Activated CD8-positive, alpha-beta memory T cell treated with anti-CD3 and anti-CD28 coated beads, Interleukin-2, amount 50 U/mL, for 1 hour (primary cell): ENCODE data around the gene CHSY1.

Experiments used
- DNase-seq: peaks from one replicate; pipeline ENCODE4 v3.0.0-alpha.2; 2020; ENCODE audit errors: extremely low read depth

CHSY1 gene

DNA sequence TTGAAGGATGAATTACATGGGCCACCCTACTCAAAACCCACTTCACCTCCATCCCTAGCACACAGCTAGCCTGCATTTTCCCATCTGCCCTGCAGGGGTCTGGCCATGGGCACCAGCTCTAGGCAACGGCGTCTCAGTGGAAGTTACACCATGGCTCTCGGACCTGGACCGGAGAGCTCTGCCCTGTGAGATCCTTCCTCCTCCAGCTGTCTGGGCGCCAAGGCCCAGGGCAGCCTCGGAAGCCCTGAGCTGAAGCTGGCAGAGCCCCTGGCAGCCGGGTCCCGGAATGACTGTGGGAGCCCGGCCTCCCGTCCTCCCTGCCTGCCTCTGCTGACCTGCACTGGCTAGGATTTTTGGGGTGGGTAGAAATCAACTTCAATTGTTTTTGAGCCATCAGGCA, 98.9 kb downstream of the CHSY1 start:
- no peak for DNase-seq

DNA sequence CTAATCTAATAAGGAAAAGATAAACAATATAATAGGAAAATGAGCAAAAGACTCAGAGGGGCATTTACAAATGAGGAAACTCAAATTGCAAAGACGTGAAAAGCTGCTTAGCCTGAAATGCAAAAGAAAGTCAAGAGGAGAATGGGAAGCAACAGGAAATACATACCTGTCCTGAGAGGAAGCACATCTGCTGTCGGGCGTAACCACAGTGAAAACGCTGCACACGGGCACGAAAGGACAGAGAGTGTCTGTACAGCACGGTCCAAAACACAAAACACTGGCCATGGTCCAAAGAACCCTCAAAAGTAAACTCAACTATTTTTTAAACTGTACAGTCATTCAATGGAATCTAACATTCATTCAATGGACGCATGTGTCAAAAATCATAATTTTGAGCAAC, 100.6 kb downstream of the CHSY1 start:
- DNase-seq = no peak

DNA sequence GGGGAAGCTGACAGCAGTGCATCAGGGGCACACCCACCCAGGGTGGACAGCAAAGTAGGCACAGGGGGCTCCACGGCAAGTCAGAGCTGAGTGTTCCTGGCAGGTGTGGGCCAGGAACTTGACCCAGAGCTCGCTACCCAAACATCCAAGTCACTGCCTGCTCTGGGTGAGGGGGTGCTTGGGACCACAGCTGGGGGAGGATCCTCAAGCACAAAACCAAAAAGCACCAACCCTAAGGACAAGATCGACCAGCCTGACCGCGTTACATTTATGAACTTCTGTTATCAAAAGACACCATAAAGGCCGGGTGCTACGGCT, 101.2 kb downstream of the CHSY1 start:
- no peak for DNase-seq

DNA sequence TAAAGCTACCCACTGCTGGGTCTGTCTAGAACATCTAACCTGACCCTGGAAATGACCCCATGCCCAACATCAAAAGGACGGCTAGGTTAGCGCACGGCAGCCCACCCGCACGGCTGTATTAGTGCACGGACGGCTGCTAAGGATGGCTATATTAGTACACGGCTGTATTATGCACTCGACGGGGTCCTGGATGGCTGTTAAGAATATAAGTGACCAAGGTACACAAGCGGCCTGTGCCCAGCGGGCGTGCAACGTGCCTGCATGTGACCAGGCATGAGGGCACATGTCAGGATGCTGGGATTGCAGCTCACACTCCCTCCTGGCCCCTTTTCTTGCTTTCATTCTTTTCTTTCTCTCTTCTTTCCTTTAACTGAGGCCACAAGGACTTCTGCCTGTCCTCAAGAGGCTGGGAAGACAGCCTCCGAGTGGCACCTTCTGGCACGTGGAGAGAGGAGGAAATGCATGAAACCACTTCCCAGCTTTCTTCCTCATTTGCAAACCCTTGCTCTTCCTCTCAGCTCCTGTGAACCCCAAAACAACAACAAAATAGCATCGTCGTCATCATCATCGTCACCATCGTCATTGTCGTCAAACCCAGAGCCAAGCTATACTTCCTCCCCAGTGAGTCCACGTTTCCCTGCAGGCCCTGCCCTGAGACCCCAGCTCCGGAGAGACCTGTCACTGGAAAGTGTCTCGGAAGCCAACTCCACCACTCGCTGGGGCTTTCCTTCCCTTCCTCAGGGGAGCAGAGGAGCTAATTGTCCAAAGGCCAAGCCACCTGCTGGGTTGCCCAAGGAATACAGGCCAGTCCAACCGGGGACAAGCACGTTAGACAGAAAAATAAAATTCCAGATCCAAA, 101.8 kb downstream of the CHSY1 start:
- no peak for DNase-seq

DNA sequence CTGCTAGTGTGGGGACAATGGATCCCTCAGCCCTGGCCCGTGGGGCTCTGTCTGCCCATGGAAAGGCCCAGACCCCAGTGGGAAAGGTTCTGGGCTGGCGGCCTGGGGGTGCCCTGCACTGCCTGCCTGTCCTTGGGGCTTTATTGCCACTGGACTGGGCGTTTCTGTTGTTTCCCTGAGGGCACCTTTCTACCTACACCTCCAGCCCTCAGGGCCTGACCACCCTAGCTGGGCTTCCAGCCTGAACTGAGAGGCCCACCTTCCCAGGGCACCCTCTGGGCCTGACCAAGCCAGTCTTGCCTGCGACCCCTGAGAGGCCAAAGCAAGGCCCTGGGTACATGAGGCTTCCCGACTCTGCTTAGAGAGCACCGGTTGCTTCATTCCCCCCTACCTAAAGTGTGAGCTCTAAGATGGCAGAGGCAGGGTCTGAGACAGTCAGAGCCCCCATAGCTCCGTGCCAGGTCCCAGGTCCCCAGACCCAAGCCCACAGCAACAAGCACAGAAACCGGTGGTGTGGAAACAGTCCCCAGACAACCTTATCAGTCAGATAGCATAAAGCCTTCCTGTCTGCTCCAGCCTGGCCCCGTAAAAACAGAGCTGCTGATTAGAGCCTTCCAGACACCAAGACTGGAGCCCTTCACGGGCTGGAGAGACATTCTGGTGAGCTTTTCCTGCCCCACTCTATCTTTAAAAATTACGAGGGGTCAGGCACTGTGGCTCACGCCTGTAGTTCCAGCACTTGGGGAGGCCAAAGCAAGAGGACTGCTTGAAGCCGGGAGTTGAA, 102.8 kb downstream of the CHSY1 start:
- DNase-seq = no peak

DNA sequence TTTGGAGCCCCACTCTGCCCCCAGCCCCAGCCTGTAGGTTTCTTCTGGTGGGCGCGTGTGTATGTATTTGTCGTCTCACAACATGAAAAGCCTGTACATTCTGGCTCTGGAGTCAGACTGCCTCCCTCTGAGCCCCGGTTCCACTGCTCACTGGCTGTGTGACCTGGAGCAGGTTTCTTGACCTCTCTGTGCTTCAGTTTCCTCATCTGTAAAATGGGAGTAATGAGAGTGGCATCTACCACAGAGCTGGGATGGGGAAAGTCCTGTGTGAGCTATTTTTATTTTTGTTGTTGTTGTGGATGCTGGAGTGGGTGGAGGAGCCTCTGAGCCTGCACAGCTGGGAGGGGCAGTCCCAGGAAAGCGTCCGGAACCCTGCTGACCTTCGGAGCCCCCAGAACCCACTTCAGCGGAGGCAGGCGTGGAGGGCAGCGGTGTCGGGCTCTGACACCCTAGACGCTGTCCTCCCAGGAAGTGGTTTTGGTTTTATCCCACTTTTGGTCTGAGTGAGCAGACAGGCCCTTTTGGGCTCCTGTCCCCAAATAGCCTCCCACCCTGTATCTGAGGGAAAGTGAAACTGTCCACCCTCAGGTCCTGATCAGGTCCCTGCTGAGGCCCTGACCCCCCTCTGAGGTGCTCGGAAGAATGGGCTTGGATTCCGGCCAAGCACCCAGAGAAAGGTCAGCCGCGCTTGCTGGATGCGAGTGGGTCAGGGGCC, 103.5 kb downstream of the CHSY1 start:
- DNase-seq = no peak

DNA sequence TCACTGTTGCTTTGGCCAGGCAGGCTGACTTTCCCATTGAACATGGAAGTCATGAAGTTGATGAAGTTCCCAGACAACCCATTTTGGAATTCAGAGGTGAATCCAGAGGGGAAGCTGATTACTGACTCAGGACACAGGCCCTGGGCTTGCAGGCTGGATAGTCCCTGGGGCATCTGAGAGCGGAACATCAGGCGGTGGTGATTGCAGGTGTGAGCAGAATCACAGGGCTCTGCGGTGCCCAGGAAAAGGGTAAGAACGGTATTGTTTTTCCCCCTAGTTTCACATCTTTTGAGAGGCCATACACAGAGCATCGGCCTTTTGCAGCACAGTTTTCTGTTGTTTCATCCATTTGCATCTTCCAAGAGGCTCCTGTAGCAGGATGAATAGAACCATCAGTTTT, 104.7 kb downstream of the CHSY1 start:
- no peak for DNase-seq

DNA sequence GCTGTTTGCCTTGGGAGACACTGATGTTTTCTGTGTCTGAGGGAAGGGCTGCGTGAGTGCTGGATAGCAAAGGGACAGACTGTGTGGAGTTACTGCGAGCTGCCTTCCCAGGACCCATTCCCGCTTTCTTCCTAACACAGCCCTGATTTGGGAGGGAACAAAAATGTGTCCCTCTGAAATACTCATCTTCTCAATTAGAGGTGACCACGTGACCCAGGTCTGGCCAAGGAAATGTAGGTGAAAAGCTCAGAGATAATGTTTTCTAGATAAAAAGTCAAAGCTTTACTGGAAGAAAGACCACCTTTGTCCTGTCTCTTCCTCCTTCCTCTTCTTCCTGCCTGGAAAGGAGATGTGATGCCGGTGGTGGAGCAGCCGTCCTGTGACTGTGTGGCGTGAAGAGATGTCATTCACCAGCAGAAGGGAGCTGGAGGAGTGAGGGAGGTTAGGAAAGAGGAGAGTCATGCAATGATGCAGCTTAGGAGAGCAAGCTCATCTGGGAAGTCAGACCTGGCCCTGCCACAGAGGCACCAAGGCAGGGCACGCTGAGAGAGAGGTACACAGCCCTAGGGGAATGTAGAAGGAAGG, 105.6 kb downstream of the CHSY1 start:
- DNase-seq = no peak

DNA sequence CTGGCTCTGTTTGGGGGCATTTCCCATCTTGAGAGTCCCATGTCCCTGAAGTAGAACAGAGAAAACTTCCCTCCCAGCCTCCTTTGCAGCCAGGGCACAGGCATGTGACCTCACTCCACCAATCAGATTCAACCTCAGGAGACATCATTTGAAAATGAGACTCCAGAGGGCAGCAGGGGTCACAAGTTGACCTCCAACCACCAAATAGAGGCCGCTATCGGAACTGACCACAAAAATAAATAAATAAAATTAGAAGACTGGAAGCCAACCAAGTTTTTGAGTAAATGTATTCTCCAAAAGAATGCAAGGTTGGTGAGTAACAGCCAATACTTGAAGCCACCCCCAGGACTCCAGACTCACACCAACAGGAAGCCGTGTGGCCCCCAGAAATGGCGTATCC, 106.5 kb downstream of the CHSY1 start:
- DNase-seq = no peak

DNA sequence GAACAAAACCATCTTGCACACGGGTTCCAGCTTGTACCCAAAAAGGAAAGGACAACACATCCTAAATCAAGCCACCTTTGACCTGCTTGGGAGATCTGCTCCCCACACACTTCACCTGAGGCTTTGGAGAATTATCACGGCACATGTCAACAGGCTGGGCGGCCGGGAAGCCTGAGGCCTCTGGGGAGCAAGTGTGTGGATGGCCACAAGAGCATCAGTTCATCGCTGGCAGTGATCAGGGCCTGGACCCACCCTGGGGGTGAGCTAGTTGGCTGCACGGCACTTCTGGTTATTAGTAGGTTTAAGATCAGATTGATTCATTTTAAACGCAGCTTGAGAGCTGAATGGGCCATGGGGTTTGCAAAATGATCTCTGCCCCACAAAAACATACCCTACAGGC, 108.5 kb downstream of the CHSY1 start:
- no peak for DNase-seq

DNA sequence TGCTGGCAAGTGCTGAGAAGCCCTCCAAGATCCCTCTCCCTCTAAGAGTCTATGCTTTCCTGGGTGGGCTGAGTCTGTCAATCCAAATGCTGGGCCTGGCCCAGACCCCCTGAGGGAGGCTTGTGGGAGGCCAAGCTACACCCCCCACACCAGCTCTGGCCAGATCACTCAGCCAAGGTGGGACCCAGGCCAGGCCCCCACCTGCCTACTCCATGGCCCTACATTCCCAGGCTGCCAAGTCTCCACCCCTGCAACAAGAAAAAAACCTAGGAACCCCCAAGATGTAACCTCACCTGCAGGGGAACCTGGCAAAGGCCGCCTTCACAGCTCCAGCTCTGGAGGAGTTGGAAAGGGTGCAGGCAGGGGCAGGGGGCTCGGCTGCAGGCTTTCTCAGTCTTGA, 109.1 kb downstream of the CHSY1 start:
- DNase-seq = no peak

DNA sequence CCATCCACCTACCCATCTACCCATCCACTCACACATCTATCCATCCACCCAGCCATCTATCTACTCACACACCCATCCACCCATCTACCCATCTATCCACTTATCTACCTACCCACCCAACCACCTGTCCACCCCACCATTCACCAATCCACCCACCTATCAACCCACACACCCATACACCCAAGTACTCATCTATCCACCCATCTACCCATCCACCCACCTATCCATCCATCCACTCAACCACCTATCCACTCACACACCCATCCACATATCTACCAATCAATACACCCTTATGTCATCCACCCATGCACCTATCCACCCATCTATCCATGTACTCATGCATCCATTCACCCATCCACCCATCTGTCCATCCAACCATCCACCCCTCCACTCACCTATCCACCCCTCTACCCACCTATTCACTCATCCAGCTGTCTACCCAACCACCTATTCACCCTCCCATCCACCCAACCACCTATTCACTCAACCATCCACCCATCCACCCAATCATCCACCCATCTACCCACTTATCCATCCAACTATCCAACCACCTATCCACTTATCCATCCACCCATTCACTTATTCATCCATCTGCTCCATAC, 109.8 kb downstream of the CHSY1 start:
- no peak for DNase-seq

DNA sequence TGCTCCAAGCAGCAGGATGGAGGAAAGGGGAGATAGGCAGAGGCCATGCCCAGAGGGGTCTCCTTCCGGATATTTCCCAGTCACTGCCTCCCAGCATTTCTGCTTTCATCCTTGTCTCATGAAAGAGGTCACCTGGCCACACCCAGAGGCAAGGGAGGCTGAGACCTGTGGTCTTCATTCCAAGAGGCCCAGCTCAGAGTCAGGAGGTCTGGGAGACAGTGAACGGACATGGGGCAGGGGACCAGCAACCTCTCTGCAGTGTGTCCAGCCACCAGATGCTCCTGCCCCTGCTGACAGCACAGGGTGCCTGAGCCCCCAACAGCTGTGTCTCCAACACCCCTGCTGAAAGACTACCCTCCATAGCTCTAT, 111.2 kb downstream of the CHSY1 start:
- DNase-seq = no peak

DNA sequence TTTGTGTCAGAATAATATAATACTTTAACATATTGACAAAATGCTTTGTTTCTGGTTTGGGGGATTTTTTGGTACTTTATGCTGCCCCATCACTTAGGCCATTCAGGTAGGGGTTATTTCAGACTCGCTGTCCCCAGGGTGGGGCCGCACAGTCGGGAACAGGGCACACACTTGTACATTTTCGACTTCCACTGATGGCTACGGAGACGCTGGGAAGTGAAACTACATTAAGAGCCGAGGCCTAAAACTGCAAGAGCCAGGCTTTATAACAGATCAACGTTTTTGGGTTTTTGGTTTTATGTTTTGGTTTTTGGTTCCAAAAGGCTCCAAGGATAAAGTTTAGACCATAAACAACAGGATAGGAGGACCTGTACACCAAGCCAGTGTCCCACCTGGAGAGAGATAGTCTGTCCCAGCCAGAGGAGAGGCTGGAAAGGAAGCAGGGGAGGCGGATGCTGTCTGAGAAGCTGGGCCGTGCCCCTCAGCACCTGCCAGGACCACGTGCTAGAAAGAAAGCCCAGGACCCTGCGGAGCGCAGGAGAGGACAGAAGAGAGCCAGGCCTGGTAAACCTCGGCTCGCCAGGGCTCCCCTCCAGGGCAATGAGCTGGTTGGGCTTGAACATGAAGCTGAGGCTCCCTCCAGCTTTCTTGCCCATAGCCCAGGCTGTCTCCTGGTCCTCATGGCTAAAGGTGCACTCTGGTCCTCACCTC, 111.7 kb downstream of the CHSY1 start:
- DNase-seq = no peak

DNA sequence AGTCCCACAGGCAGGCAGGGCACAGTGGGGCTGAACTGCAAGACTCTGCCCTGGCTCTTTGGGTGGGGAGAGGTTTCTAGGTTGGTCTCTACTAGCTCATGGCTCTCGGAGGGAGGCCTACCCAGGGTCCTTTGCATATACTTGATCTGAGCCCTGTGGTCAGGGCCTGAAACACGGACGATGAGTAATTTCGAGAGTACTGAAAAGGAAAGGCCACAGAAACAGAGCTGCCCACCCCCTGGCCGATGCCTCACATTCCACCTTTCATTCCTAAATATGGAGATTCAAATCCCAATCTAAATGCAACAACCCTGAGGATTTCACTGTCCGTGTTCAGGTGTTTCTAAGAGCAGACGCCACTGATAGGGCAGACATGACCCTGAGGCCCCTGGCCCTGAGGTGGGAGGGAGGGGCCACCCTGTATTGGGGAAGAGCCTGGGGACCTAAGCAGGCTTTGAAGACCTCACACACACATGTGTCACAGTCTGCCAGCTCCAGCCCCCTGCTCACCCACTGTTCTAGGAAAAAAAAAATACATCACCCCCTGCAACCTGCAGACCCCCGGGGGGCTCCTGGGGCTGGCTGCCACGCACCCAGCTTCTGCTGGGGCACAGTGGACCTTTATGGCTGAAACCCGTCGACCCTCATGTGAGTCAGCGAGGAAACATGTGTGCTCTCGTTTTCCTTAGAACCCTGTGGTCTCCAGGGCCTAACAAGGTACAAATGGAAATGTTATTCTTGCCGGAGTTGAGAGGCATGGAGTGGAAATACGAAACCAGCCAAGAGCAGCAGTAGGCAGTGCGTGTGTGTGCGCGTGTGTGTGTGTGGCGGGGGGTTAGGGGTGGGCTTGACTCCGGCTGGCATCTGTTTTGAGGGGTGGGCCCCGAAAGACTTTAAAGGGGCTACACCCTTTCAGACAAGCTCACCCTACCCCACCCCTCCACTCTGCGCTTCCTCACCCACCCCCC, 112.7 kb downstream of the CHSY1 start:
- DNase-seq = no peak

DNA sequence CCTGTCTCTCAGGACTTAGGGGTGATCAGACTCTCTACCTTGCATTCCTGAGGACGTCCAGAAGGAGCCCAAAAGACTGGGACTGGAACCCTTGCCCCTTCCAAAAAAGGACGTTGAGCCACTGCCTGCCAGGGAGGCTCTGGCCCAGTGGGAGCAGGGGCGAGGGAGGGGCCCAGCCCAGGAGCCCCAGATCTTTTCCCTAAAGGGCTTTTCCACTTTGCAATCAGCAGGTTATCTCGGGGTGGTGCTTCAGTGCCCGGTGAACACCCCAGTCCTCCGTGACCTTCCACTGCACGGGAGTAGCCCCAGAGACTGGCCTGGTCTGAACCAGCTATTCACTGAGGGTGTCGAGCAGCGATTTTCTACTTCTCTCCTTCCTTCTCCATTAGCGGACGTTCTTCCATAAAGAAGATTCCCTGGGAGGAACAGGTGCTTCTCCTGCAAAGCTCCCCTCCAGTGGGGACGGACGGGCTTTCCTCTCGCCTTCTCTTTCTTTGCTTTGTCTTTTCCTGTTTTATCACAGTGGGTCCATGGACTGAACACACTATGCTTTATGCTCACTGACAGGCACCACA, 113.7 kb downstream of the CHSY1 start:
- no peak for DNase-seq

DNA sequence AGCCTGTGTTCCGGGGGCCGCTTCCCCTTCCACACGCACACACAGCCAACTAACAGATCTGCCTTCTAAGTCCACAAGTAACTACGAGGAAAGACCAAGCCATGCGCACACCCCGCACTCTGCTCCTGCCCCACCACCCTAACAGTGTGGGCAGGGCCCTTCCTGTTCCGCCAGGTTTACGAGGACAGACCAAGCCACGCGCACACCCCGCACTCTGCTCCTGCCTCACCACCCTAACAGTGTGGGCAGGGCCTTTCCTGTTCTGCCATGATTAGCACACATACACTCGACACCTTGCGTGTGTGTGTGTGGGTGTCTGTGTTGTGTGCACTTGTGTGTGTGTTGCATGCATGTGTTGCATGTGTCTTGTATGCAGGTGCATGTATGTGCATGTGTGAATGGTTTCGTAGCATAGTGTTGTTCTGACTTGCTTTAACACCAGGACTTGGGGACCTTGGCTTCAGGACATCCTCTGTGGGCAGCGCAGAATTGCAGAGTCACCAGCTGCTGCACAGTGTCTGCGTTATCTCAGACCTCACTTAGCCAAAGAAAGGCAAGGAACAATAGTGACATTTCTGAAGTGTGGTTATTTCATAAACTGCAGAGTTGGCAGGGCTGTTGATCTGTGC, 114.4 kb downstream of the CHSY1 start:
- DNase-seq = no peak

DNA sequence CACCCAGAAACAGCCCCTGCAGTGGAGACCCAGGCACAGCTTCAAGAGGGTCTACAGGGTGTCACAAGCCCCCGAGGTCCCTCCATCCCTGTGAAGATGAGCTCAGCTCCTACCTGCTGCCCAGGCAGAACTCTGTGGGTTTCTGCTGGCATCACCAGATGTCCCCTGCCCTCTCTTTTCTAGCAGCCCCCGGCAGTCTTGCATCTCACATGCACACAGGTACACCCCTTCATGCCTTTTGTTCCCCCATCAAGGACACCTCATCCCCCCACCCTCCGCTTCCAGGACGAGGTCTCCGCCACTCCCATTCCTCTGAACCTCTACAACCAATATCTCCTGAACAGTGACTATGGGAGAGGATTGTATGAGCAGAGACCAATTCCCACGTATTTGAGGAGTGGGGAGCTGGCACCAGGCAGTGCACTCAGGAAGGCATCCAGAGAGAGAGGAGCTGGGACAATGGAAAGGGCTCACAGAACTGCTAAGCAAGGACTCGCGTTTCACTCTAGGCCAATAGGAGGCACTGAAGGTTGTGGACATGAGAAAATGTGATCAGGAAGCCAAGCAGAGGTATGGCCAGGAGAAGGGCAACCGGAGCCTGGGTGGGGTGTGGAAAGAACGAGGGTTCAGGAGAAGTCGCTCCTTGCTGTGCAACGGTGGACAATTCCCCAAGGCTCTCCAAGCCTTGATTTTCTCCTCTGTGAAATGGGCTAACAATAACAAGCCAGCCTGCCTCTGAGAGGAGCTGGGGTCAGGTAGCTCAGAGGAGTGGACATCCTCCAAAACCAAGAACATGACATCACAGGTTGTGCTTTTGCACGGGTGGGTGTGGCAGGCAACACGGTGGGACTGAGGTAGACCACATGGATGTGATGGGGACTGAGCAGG, 115.2 kb downstream of the CHSY1 start:
- no peak for DNase-seq
